ENCODE data around the gene PRKCQ.
A peak's percentile ranks its signal among the peaks of the same experiment; 100 is the strongest.

PRKCQ gene

DNA sequence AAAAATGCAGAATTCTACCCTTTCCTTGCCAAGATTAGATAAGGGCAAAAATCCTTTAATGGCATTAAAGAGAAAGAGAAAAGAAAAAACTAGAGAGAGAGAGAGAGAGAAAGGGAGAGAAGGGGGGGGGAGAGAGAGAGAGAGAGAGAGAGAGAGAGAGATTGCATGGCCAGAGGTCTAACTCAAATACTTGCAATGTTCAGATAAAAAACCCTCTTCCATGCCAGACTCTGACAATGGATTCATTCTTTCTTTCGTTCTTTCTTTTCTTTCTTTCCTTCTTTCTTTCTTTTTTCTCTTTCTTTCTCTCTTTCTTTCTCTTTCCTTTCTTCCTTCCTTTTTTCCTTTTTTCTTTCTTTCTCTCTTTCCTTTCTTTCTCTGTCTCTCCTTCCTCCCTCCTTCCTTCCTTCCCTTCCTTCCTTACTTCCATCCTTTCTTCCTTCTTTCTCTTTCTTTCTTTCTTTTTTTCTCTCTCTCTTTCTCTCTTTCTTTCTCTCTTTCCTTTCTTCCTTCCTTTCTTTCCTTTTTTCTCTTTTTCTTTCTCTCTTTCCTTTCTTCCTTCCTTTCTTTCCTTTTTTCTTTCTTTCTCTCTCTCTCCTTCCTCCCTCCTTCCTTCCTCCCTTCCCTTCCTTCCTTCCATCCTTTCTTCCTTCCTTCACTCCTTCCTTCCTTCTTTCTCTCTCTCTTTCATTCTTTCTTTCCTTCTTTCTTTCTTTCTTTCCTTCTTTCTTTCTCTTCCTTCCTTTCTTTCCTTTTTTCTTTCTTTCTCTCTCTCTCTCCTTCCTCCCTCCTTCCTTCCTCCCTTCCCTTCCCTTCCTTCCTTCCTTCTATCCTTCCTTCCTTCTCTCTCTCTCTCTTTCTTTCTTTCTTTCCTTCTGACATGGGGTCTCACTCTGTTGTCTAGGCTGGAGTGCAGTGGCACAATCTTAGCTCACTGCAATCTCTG is 175.7 kb downstream of the PRKCQ start:
- peaks cover 22% of the 10 kb centered on the region for H3K4me1 Mint-ChIP-seq
- no peaks in the 10 kb centered on the region for H3K36me3 Mint-ChIP-seq (ENCODE audit: low read depth)
- TF ChIP-seq, protein P1, sequence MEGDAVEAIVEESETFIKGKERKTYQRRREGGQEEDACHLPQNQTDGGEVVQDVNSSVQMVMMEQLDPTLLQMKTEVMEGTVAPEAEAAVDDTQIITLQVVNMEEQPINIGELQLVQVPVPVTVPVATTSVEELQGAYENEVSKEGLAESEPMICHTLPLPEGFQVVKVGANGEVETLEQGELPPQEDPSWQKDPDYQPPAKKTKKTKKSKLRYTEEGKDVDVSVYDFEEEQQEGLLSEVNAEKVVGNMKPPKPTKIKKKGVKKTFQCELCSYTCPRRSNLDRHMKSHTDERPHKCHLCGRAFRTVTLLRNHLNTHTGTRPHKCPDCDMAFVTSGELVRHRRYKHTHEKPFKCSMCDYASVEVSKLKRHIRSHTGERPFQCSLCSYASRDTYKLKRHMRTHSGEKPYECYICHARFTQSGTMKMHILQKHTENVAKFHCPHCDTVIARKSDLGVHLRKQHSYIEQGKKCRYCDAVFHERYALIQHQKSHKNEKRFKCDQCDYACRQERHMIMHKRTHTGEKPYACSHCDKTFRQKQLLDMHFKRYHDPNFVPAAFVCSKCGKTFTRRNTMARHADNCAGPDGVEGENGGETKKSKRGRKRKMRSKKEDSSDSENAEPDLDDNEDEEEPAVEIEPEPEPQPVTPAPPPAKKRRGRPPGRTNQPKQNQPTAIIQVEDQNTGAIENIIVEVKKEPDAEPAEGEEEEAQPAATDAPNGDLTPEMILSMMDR (IDR thresholded peaks at IDR 0.05; ENCODE audit: unreplicated experiment in 3 of 3), result no peak
- peaks cover 18% of the 10 kb centered on the region for H3K27me3 Mint-ChIP-seq (ENCODE audit: low read depth)
- H3K4me3 Mint-ChIP-seq, result no peak overlapping the region
- H3K9me3 Mint-ChIP-seq, result no peaks in the 10 kb centered on the region
- H3K27ac Mint-ChIP-seq, result no peak overlapping the region

DNA sequence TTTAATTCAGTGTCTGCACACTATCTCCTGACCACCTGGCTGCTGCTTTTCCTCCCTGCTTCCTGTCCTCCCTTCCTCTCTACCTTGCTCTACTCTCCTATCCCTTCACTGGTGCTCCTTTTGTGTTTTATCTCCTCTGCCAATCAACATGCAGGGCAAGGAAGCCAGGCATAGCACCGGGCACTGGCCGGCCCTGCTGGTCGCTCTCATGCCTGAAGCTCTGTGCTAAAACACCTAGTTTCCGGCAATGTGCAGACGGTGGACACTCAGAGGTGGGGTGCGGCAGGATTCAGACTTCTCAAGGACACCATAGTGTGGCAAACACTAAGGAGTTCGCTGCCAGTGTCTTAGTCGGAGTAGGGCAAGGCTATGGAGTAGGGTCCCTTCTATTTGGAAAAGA is 177.1 kb downstream of the PRKCQ start:
- Mint-ChIP-seq H3K9me3 (no peaks in the 10 kb centered on the region), H3K36me3 (ENCODE audit: low read depth) (no peaks in the 10 kb centered on the region), H3K4me3 (no peak overlapping the region), H3K4me1 (peaks cover 21% of the 10 kb centered on the region), H3K27me3 (ENCODE audit: low read depth) (peaks cover 18% of the 10 kb centered on the region), H3K27ac (no peak overlapping the region)
- TF ChIP-seq, protein P1 (IDR thresholded peaks at IDR 0.05; ENCODE audit: unreplicated experiment in 3 of 3), result no peak

DNA sequence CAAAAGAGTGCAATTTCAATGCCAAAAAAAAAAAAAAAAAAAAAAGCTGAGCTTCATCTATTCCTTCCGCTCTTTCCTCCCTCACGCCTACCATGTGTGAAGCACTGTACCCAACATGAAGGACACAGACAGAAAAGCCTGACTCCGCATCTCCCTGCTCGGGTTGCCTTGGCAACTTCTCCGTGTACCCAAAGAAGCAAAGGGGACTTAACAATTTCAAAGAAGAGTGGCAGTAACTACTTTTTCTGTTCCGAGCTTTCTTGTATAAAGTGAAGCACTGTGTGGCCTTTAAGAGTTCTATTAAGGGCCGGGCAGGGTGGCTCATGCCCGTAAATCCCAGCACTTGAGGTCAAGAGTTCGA is 177.7 kb downstream of the PRKCQ start:
- no peak overlapping the region for H3K27ac Mint-ChIP-seq
- no peak overlapping the region for H3K4me3 Mint-ChIP-seq
- peaks cover 21% of the 10 kb centered on the region for H3K4me1 Mint-ChIP-seq
- H3K27me3 Mint-ChIP-seq (ENCODE audit: low read depth), result peaks cover 16% of the 10 kb centered on the region
- TF ChIP-seq, protein P1 (IDR thresholded peaks at IDR 0.05; ENCODE audit: unreplicated experiment in 3 of 3), result no peak
- H3K36me3 Mint-ChIP-seq (ENCODE audit: low read depth), result no peaks in the 10 kb centered on the region
- H3K9me3 Mint-ChIP-seq, result no peaks in the 10 kb centered on the region

DNA sequence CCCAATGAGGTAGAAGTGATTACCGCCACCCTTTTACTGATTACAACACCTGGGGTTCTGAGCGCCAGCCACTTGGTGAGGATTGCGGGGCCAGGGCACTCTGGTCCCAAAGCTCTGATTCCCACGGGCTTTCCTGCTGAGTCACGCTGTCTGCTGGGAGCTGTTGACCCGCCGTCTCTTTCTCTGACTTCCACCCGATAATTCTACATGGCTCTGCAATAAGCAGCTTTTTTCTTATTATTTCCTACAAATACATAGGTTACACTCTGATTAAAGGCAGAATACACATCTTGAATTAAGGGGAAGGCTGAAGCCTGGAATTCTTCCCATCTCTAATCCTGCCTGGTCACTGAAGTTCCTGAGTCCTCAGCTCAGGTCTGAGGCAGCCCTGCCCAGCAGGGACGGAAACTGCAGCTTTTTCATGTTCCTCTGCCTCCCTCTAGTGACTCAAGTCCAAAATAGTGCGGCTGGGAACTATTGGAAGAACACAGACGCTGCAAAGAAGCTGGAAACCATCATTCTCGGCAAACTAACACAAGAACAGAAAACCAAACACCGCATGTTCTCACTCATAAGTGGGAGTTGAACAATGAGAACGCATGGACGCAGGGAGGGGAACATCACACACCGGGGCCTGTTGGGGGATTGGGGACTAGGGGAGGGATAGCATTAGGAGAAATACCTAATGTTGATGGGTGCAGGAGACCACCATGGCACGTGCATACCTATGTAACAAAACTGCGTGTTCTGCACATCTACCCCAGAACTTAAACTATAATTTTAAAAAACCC is 178.3 kb downstream of the PRKCQ start:
- H3K4me3 Mint-ChIP-seq, result peak overlapping the region; percentile 63 to 70 (median 68)
- H3K27ac Mint-ChIP-seq, result peak overlapping the region; percentile 3 to 12 (median 5)
- no peaks in the 10 kb centered on the region for H3K9me3 Mint-ChIP-seq
- H3K36me3 Mint-ChIP-seq (ENCODE audit: low read depth), result no peaks in the 10 kb centered on the region
- H3K27me3 Mint-ChIP-seq (ENCODE audit: low read depth), result peaks cover 13% of the 10 kb centered on the region
- peaks cover 21% of the 10 kb centered on the region for H3K4me1 Mint-ChIP-seq
- TF ChIP-seq, protein P1 (IDR thresholded peaks at IDR 0.05; ENCODE audit: unreplicated experiment in 3 of 3), result peak; percentile 64 to 79 (median 74)

DNA sequence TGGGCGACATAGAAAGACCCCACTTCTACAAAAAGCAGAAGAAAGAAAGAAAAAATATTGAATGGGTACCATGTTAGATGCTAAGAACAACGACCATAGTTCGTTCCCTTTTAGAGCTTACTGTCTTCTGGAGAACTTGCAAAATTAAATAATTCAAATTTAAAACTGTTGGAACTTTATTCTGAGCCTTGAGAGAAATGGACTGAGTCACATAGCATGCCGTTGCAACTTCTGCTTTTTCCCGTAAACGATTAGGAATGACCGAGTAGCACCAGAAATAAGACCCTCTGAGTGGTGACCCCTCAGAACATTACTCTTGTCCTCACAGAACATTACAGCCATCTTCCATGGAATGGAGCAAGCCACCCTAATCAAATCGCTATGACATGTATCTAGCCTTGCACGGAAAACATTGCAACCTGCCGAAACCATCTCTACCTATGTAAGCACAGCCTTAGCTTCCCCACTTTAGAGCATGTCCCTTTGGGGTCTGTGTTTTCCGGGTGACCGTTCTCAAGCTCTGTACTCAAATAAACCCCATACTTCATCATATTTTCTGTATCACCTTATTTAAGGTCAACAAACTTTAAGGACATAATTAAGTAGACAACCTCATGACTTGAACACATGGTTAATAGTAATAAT is 179.1 kb downstream of the PRKCQ start:
- Mint-ChIP-seq H3K4me1 (peaks cover 21% of the 10 kb centered on the region), H3K36me3 (ENCODE audit: low read depth) (no peaks in the 10 kb centered on the region), H3K27me3 (ENCODE audit: low read depth) (peaks cover 13% of the 10 kb centered on the region), H3K27ac (no peak overlapping the region), H3K9me3 (no peaks in the 10 kb centered on the region), H3K4me3 (no peak overlapping the region)
- TF ChIP-seq, protein P1 (IDR thresholded peaks at IDR 0.05; ENCODE audit: unreplicated experiment in 3 of 3), result no peak
